ENCODE measurements around the gene SS18L1.

SS18L1 gene

DNA sequence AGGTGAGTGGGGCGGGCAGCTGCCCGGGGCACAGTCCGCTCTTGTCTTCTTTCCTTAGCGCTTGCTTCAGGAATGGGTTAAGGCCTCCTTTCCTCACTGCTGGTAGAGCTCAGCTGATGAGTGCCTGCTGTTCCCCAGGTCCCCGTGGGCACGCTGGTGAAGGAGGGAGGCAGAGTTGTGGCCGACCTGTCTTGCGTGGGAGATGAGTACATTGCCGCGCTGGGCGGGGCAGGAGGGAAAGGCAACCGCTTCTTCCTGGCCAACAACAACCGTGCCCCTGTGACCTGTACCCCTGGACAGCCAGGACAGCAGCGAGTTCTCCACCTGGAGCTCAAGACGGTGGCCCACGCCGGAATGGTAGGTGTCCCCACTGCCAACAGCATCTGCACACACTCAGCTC, 54.9 kb downstream of the SS18L1 start:
- no peak for DNase-seq

- DNase-seq = no peak
These were observed 55.4 kb downstream of the SS18L1 start for GRCh38 chr20:62198931-62199330.

DNA sequence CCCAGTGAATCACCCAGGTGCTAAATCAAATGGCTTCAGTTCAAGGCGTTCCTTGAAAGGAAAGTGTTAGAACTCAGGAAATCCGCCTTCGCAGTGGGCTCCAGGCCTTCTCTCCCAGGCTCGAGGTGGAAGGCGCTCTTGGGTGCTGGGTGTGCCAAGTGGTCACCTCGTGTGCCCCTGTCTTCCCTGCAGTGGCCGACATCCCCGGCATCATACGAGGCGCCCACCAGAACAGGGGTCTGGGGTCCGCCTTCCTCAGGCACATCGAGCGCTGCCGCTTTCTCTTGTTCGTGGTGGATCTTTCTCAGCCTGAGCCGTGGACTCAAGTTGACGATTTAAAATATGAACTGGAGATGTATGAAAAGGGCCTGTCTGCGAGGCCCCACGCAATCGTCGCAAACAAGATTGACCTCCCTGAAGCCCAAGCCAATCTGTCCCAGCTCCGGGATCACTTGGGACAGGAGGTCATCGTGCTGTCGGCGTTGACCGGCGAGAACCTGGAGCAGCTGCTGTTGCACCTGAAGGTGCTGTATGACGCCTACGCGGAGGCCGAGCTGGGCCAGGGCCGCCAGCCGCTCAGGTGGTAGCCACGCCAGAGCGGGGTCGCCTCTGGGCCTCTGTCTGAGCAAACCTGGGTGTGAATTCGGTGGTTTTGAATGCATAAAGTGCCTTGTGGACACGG, 57.1 kb downstream of the SS18L1 start:
- no peak for DNase-seq

DNA sequence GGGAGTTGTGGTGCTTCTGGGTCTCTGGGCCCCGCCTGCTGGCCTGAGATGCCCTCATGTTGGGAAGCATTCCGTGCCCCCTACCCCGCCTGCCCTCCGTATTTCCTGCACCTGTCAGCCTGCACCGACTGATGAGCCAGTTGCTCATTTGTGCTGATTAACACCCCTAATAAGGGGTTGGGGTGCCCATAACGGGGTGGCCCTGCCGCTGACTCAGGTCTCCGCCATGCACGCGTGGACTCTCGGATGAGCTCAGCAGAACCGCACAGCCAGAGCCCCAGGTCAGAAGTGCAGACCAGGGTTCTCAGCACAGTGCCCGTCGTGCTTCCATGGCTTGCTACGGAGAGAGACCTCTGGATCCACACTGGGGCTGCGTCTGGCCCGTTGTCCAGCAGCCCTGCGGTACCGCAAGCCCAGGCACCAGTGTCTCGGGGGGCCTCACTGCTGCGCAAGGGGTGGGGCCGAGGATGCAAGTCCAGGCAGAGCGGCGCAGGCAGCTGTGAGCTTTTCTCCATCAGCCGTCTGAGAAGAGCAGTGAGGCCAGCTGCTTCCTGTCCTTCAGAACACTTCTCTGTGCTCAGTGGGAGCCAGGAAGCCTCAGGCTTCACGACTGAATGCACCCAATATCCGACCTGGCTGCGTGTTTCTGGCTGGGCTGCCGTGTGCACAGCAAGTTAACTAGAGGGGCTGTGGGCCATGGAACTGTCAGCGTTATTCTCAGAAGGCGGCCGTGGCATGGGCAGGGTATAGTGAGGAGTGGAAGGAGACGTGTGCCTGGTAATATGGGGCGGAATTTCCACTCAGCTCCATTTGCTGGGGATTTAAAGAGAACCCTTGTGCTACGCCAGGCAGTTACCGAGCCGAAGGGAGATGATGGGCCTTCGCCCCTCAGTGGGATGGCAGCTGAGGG, 57.9 kb downstream of the SS18L1 start:
- DNase-seq = no peak

DNA sequence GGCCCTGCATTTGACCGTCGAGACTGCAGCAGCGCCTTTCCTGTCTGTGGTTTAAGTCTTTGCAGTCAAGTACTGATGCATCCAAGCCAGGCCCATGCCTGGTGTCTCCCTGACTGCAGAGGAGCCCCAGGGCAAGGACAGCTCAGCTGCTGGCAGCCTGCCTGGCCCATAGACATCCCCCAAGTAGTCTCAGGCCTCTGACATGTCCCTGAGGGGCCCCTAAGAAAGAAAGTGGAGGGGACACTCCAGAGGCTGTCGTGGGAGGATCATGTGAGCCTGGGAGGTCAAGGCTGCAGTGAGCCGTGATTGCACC, 58.5 kb downstream of the SS18L1 start:
- DNase-seq = no peak

DNA sequence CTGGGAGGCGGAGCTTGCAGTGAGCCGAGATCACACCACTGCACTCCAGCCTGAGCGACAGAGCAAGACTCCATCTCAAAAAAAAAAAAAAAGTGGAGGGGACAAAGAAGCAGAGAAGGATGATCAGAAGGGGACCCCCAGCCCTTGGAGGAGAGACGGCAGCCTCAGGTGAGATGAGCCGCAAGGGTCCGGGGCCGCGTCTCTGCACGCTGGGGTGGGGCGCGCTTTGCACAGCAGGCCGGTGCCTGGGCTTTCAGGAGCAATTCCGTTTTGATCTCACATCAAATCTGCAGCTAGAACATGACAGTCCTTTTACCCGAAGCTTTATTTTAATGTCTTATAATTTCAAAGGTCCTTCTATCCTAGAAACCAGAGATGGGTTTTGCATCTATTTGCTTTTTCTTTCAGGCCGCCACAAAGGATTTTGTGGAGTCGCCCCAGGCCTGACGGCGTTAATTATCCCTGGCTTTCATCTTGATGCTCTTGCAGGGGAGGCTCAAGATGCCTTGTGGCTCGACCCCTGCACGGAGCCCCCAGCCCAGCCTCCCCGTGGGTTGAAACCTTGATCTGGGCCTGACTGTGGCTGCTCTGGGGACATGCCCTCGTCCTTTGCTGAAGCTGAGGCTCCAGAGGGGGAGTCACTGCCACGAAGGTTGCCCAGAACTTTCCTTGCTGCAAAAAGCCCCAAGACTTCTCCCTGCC, 59.3 kb downstream of the SS18L1 start:
- DNase-seq = no peak

DNA sequence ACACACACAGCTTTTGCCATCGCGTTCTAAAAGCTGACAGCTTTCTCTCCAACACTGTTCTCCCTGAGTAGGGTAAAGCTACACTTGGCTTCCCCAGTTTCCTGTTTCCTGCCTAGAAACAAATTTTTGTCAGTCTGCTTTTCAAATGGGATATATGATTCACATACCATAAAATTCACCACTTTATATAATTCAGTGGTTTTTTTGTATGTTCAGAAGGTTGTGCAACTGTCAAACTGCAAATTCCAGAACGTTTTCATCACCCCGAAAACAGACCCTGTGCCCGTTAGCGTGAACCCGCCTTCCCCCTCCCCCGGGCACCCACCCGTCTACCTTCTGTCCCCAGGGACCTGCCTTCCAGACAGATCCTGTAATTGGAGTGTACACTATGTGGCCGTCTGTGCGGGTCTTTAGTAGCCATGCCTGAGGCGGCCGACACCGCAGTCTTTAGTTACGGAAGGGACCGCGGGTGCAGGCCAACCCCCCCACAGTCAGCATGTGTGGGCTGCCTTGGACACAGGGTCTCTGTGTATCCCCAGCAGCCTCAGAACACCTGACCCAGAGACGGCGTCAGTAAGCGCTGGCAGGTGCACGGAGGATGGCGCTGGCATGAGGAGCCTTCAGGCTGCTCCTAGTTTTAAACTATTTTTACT, 59.9 kb downstream of the SS18L1 start:
- DNase-seq = no peak

DNA sequence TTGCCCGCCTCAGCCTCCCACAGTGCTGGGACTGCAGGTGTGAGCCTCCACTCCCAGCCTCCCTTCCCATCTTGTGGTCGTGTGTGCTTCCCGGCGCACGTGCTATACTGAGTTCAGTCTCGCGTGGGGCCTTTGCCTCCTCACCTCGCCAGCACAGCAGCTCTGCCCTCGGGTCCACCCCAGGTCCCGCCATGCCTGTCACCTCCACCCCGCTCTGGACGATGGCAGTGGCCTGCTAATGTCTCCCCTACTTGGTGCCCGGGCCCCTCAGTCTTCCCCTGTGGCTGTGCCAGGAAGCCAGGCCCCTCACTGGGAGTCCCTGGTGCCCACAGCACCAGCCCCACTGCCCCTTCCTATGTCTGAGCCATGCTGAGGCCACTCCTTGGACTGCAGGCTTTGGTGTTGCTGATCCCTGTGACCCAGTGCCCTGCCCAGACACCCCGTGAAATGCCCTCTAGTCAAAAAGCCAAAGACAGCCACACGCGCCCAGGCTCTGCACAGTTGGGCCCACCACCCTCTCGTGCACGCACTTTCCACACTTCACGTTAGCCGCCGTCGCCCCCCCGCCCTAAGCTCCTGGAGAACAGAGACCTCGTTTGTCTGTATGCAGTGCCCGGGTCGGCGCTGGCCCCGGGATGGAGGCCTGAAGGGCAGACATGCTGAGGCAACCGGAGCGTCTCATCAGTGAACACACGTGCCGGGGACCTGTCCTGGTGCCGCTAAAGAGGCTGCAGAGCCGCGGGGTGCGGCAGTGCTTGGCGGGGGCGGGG, 62.2 kb downstream of the SS18L1 start:
- no peak for DNase-seq

DNA sequence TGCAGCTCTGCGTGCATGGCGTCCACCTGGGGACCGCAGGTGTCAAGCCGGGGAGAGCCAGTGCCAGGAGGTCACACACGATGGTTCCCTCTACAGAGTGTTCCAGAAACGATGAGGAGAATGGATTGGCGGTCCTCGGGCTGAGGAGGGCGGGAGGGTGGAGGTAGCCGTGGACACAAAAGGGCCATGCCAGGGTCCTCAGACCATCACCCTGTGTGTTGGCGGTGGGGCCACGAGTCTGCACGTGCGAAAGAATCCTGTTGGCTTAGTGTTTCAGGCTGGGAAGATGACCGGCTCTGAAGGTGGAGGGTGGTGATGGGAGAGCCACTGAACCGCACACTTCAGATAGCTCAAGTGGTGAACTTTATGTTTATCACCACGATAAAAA, 62.8 kb downstream of the SS18L1 start:
- DNase-seq = no peak

- DNase-seq = no peak
These were observed 64.7 kb downstream of the SS18L1 start for GRCh38 chr20:62208061-62208794.

DNA sequence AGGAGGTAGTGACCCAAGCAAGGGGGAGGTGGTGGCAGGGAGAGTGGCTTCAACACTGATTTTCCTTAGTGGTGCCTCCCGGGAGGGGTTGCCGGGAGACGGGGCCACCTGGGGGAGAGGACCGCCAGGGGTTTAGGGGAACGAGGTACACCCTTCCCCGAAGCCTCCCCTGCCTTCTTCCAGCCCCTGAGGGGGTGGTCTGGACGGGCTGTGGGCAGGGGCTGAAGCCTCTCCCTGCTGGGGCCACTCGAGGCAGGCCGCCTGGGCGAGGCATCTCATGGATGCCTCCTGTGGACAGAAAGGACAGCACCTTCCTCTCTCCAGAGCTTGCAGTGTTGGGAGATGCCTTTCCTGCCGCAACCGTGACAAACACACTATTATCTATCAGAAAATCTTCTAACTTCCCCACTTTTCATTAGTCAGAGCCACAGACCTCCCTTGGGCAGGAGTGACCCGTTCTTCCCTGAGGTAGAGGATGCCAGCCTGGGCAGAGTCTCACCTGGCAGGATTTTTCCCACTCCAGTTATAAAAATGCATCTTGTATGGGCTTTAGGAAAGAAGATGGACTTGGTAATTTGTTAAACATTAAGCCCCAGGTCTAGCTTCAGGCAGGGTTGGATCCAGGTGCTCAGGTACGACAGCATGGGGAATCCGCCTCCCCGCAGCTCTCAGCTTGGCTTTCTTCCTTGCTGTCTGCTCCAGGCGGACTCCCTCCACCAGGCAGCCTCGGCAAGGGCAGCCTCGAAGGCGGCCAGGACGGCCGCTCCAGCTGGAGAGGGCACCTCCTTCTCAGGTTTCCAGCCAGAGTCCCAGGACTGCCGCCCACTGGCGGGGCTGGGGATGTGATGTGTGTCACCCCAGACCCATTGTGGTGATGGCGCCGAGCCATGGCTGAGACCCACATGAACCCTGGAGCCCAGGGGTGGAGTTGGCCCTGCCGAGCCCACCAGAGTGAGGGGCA, 65.5 kb downstream of the SS18L1 start:
- DNase-seq = no peak

DNA sequence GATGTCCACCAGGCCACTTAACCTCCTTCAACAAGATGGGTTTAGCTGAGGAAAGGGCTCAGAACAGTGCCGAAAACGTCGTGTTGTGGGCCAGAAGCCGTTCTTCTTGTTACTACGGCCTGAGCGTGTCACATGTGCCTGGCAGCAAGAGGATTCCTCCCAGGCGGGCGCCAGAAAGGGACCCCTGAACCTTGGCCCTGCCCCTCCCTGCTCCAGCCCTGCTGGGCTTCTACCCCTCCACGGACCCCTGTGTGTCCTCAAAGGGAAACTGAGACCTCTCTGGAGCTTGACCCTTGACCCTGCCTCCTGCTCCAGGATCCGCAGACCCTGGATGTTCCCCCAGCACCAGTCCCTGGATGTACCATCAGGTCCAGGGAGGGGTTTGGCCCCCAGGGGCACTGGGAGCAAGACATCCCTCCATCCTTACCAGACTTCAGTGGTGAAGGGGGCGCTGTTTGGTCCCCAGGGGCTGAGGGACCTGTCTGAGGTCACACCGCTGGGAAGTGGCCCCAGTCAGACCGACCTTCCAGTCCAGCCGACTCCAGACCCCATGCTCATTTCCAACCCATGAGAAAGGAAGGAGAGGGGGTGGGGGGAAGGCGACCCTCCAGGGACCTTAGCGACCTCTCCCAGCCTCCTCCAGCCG, 66.4 kb downstream of the SS18L1 start:
- DNase-seq = no peak

DNA sequence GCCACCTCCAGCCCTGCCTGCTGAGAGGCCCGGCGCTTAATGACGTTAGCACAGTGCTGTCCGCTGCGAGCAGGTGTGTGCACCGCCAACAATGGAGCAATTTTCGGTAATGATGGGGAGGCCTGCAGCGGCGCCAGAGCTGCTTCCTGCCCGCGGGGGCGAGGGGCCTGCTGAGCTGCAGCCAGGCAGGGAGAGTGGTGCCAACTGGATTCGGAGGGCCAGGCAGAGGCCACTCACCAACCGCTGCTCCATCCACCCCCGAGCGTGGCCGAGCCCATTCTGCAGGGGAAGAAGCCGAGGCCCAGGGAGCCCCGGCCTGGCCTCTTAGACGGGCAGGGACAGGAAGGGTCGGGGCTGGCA, 66.9 kb downstream of the SS18L1 start:
- DNase-seq = no peak

GRCh38 chr20:62211216-62211615, 67.6 kb downstream of the SS18L1 start:
- DNase-seq = no peak

DNA sequence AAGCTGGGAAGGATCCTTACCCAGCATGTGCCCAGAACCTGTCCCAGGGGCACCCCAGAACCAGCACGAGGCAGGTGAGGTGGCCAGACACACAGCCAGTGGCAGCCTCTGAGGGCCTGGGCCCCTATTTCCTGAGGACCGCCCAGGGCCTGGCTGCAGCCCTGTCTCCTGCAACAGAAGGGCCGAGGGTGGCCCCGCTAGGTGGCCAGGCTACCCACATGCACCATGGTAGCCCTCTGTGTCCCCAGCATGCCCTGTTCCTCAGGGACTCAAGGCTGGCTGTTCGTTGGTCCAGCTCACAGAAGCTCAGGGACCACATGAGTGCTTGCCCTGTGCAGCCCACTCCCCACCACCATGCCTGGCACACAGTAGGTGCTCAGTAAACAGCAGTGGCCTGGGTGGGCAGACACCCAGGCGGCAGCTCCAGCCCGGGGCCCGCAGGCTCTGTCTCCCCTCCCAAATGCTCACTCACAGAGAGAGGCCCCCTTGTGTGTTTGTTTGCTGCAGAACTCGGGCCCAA, 68.3 kb downstream of the SS18L1 start:
- DNase-seq = no peak

DNA sequence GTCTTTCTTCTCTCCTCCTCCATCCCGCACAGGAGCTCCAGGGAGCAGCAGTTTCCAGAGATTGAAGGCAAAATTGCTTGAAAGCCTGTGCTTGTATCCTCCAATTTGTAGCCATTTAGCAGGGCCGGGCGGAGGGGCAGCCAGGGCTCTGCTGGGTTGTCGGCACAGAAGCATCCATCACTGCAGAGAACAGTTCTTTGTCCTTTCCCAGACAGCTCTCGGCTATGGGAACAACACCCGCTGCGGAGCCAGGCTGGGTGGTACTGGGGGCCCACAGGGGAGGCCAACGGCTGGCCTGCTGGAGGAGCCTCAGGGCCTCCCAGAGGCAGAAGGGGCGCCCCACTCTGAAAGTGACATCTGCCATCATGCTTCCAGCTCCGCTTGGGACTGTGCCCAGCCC, 68.7 kb downstream of the SS18L1 start:
- no peak for DNase-seq

DNA sequence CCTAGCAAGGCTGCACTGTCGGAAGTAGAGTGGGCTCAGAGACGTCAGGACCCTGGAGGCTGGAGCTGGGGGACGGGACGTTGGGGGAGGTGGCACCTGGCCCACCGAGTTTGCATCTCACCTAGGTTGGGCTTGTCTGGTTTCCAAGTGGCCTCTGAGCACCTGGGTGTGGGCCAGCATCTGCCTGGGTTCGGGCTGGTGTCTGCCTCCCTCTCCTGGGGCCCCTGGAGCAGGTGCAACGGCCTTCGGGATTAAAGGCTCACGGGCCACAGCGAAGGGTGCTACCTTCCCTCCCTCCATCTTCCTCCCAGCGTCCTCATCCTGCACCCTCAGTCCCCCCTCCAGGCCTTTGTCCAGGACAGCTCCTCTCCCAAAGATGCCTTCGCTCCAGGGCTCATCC, 70.5 kb downstream of the SS18L1 start:
- no peak for DNase-seq

- no peak for DNase-seq
These were observed 71.7 kb downstream of the SS18L1 start for GRCh38 chr20:62215020-62215990.
